ENCODE results near the gene ZFX.

The ZFX gene

GRCh38 chrX:24202465-24203031 lies 53.0 kb downstream of the ZFX start:
- H3K27me3 ChIP-seq: no peaks in the 10 kb centered on the region
- TF ChIP-seq CTCF (IDR thresholded peaks at IDR 0.05; ENCODE audit: low read depth, low read length): no peak
- no peak for DNase-seq
- no peaks in the 10 kb centered on the region; the same call in 1 of the 2 replicates for H3K36me3 ChIP-seq
- H3K9me3 ChIP-seq: no peaks in the 10 kb centered on the region
- no peaks in the 10 kb centered on the region for H3K4me1 ChIP-seq
- no peak overlapping the region for H3K4me3 ChIP-seq (ENCODE audit: low read depth, low read length)

GRCh38 chrX:24203072-24203808 lies 53.7 kb downstream of the ZFX start:
- no peak for TF ChIP-seq CTCF (IDR thresholded peaks at IDR 0.05; ENCODE audit: low read depth, low read length)
- peaks cover 6% of the 10 kb centered on the region; the same call in 1 of the 2 replicates for H3K36me3 ChIP-seq
- DNase-seq: no peak
- H3K9me3 ChIP-seq: no peaks in the 10 kb centered on the region
- no peaks in the 10 kb centered on the region for H3K27me3 ChIP-seq
- no peak overlapping the region for H3K4me3 ChIP-seq (ENCODE audit: low read depth, low read length)
- no peaks in the 10 kb centered on the region for H3K4me1 ChIP-seq

DNA sequence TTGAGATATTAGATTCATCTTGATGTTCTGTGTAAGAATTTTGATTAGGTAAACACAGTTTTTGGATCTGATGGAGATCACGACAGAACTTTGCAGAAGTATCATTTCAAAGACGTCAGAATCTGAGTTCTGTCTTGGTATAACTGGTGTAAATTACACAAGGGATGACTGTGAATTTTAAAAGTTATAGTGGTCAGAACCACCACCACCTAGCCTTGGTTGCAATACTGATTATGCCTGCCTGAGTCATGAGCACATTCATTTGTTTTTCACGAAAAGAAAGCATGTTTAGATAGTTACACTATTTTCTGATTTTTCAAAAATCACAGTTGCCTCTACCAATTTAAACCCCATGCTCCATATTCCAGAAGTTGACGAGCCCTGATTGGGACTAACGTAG lies 54.8 kb downstream of the ZFX start:
- Histone ChIP-seq H3K9me3 (no peaks in the 10 kb centered on the region), H3K36me3 (peaks cover 9% of the 10 kb centered on the region), H3K27me3 (no peaks in the 10 kb centered on the region), H3K4me3 (ENCODE audit: low read depth, low read length) (no peak overlapping the region), H3K4me1 (no peaks in the 10 kb centered on the region)
- no peak for TF ChIP-seq CTCF (IDR thresholded peaks at IDR 0.05; ENCODE audit: low read depth, low read length)
- DNase-seq: no peak

DNA sequence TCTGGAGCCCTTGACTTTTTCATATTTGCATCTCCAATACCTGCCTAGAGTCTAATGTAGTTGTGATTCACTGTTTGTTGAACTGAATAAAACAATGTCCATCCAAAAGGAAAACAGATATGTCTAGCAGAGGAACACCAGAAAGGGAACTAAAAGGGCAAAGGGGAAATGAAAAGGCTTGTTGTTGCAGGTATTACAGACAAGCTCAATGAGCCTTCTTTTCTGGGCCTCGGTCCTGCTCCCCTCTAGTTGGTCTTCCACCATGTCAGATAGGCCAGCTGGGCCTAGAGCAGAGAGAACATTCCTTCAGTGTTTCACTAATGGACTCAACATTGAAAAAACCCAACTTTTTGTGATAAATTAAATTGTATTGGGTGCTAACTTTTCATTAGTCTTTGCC lies 55.4 kb downstream of the ZFX start:
- H3K4me1 ChIP-seq: no peaks in the 10 kb centered on the region
- no peaks in the 10 kb centered on the region for H3K27me3 ChIP-seq
- no peaks in the 10 kb centered on the region for H3K9me3 ChIP-seq
- H3K4me3 ChIP-seq (ENCODE audit: low read depth, low read length): no peak overlapping the region
- peaks cover 13% of the 10 kb centered on the region for H3K36me3 ChIP-seq
- no peak for DNase-seq
- TF ChIP-seq CTCF (IDR thresholded peaks at IDR 0.05; ENCODE audit: low read depth, low read length): no peak

- H3K4me1 ChIP-seq: no peaks in the 10 kb centered on the region
- H3K9me3 ChIP-seq: no peaks in the 10 kb centered on the region
- H3K36me3 ChIP-seq: peaks cover 16% of the 10 kb centered on the region
- TF ChIP-seq CTCF (IDR thresholded peaks at IDR 0.05; ENCODE audit: low read depth, low read length): no peak
- DNase-seq: no peak
- no peak overlapping the region for H3K4me3 ChIP-seq (ENCODE audit: low read depth, low read length)
- H3K27me3 ChIP-seq: no peaks in the 10 kb centered on the region
Measured at GRCh38 chrX:24207826-24208225, 58.3 kb downstream of the ZFX start.

Measured in BE2C (cell line).